Smooth muscle cell (in vitro differentiated cells): ENCODE data around the gene TTC34. TPM values are rescaled to one million over a fixed set of nuclear protein-coding genes. Genes with fewer than 3 reads are reported as not detected.

Source experiments
- DNase-seq: peaks from one replicate; lab custom pipeline; 2025; ENCODE audit not compliant: unreplicated experiment; lab: John Stamatoyannopoulos, UW
- H2AFZ ChIP-seq: fragments of 200-600 bp; sonication (generic); 2 replicates; pipeline ENCODE4 v1.6.0; 2016; ENCODE audit warnings: antibody characterized with exemption, low read depth, mild to moderate bottlenecking
- H3F3A ChIP-seq: fragments of 200-600 bp; sonication (generic); 2 replicates; pipeline ENCODE4 v1.6.0; 2017; ENCODE audit warnings: antibody characterized with exemption, low read depth
- H3K27ac ChIP-seq: fragments of 200-600 bp; sonication (generic); 2 replicates; pipeline ENCODE4 v1.5.1; 2016; ENCODE audit warnings: low read depth, mild to moderate bottlenecking
- H3K27me3 ChIP-seq: fragments of 200-600 bp; sonication (generic); 2 replicates; pipeline ENCODE4 v1.6.1; 2016; ENCODE audit warnings: low read depth, mild to moderate bottlenecking
- H3K36me3 ChIP-seq: fragments of 200-600 bp; sonication (generic); 2 replicates; pipeline ENCODE4 v1.5.1; 2016; ENCODE audit warnings: low read depth
- H3K4me1 ChIP-seq: fragments of 200-600 bp; sonication (generic); 2 replicates; pipeline ENCODE4 v1.5.1; 2016; ENCODE audit warnings: low read depth
- H3K4me2 ChIP-seq: fragments of 200-600 bp; sonication (generic); 2 replicates; pipeline ENCODE4 v1.6.0; 2016; ENCODE audit warnings: mild to moderate bottlenecking
- H3K4me3 ChIP-seq: fragments of 200-600 bp; sonication (generic); 2 replicates; pipeline ENCODE4 v1.5.1; 2016; ENCODE audit warnings: mild to moderate bottlenecking
- H3K79me2 ChIP-seq: fragments of 200-600 bp; sonication (generic); 2 replicates; pipeline ENCODE4 v1.6.0; 2016; ENCODE audit warnings: low read depth, mild to moderate bottlenecking
- H3K9ac ChIP-seq: fragments of 200-600 bp; sonication (generic); 2 replicates; pipeline ENCODE4 v1.6.0; 2016; ENCODE audit warnings: low read depth
- H3K9me3 ChIP-seq: fragments of 200-600 bp; sonication (generic); replicated peaks from 2 replicates; pipeline ENCODE4 v1.5.1; 2016; ENCODE audit warnings: low read depth
- H4K20me1 ChIP-seq: fragments of 200-600 bp; sonication (generic); 2 replicates; pipeline ENCODE4 v1.6.0; 2016; ENCODE audit warnings: low read depth
- WGBS: methylation state at CpG from one replicate; pipeline ENCODE4 v1.1.7; 2016; ENCODE audit warnings: low lambda C conversion rate; 5-methylcytosine and 5-hydroxymethylcytosine counted together
- polyA plus RNA-seq: library from polyadenylated mRNA; unstranded; fragments of >200 nt; fragmentation: Nextera tagmentation; extraction: Ambion mirVana; gene quantifications from 2 replicates; pipeline ENCODE4 v1.2.1, GENCODE V29; 2016
- total RNA-seq: library from RNA; depleted of rRNA; stranded (reverse); fragments of >200 nt; gene quantifications from 2 replicates; pipeline ENCODE4 v1.2.3, GENCODE V29; 2014
- TF ChIP-seq, protein P1 (sequence below): fragments of 200-600 bp; sonication (generic); IDR thresholded peaks from 2 replicates; pipeline ENCODE4 v1.5.1; 2017; ENCODE audit warnings: borderline replicate concordance, mild to moderate bottlenecking, antibody characterized with exemption; ENCODE audit not compliant: insufficient read depth, poor library complexity, severe bottlenecking

Gene TTC34, protein sequence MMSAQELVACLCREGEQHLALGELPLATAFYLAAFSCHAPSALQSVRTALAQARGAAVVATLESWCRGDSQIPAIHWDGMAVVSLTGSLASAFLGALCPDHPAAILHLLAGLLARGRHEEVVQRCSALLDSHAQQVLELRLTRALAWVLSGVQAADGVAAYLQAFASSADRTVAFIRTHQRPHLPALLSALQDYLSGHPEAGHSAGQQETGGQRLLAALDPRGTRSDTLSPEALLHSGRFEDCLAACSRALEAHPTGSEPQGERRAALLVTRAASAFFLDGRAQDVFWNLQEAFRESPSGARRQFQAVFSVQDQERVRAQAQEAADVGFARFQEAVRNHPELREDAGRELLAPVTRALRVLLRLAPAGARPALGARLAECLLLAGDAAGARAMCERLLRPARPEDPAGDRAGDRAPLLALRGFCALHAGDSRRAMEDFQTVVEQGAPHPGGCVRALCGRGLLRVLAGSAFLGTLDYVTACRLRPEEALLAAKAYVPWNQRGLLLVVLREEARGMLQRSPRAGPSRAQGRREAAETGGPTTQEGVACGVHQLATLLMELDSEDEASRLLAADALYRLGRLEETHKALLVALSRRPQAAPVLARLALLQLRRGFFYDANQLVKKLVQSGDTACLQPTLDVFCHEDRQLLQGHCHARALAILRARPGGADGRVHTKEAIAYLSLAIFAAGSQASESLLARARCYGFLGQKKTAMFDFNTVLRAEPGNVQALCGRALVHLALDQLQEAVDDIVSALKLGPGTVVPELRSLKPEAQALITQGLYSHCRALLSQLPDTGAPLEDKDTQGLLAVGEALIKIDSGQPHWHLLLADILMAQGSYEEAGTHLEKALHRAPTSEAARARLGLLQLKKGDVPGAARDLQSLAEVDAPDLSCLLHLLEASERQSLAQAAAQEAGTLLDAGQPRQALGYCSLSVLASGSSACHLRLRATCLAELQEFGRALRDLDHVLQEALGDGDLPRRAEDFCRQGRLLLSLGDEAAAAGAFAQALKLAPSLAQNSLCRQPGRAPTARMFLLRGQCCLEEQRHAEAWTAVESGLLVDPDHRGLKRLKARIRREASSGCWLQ
- total RNA-seq, result 0.04 TPM in 1 of 2 replicates, not detected in the other
- 0.01 TPM in 1 of 2 replicates, not detected in the other for polyA plus RNA-seq

DNA sequence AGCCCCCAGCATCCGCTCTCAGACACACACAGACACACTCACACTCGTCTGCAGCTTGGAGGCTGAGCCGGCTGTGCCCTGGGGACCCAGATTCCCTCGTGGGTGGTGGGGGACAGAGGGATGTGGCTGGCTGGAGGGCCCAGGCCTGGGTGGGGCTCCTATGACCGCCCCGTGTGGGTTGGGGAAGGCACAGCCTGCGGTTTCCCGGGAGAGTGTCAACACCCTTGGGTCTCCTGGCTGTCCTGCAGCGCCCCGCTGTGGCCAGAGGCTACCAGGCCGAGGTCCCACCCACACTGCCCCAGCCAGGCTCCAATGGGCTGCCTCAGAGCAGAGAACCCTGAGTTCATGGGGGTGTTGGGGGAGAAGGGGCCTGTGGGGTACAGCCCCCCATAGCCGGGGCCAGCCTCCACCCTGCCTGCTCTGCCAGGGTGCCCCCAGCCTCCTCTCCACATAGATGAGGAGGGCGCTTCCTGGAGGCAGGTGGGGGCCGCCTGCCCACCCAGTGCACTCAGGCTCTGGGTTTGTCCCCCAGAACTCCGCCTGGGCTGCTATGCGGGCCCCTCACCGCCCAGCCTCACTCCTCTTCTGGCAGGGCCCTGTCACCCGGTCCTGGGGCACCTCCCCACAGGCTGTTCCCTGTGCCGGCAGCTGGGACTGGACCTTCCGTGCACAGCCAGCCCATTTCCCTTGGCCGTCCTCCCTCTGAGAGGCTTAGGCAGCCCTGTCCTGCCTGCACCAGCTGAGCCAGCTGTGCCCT, at the start of gene TTC34:
Gene TTC34 (minus strand): TSS at position 159 of the 757 bp plus-strand sequence. CDS start 866 bp downstream, outside the sequence.
- DNase-seq, result no peak
- WGBS, result 83% methylated on average over 18 of the region's 21 CpGs
- Histone ChIP-seq H3K4me1 (no peaks in the 10 kb centered on the region), H3K9ac (no peak within 1 kb of the TSS), H3K79me2 (no peaks in the 10 kb centered on the region), H3F3A (no peaks in the 10 kb centered on the region), H3K27ac (no peak within 1 kb of the TSS), H3K36me3 (no peaks in the 10 kb centered on the region), H4K20me1 (no peaks in the 10 kb centered on the region), H3K9me3 (no peaks in the 10 kb centered on the region), H3K4me2 (no peak within 1 kb of the TSS), H3K27me3 (no peaks in the 10 kb centered on the region), H3K4me3 (no peak within 1 kb of the TSS), H2AFZ (no peak within 1 kb of the TSS)
- TF ChIP-seq, protein P1, sequence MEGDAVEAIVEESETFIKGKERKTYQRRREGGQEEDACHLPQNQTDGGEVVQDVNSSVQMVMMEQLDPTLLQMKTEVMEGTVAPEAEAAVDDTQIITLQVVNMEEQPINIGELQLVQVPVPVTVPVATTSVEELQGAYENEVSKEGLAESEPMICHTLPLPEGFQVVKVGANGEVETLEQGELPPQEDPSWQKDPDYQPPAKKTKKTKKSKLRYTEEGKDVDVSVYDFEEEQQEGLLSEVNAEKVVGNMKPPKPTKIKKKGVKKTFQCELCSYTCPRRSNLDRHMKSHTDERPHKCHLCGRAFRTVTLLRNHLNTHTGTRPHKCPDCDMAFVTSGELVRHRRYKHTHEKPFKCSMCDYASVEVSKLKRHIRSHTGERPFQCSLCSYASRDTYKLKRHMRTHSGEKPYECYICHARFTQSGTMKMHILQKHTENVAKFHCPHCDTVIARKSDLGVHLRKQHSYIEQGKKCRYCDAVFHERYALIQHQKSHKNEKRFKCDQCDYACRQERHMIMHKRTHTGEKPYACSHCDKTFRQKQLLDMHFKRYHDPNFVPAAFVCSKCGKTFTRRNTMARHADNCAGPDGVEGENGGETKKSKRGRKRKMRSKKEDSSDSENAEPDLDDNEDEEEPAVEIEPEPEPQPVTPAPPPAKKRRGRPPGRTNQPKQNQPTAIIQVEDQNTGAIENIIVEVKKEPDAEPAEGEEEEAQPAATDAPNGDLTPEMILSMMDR, result no peak

DNA sequence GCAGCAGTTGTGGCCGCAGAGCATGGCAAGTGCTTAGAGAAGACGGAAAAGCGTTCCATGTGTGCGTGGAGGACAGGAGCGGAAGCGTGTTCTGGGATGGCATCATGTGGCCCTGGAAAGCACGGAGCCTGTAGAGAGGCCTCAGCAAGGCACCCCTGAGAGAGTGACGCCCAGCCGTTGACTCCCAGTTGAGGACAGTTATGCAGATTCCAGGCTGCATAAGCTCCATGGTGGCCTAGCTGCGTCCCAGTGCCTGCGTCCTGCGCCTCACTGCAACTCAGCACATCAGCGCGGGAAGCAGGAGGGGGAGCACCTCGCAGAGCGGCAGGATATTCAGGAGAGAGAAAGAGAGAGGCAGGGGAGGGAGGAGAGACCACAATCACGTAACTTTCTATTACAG, 49.0 kb upstream of the TTC34 start:
- TF ChIP-seq, protein P1, result no peak
- H3K27me3 ChIP-seq, result no peaks in the 10 kb centered on the region
- no peak overlapping the region for H3K27ac ChIP-seq
- no peak for DNase-seq
- H2AFZ ChIP-seq, result no peak overlapping the region
- no peak overlapping the region for H3K4me2 ChIP-seq
- H3F3A ChIP-seq, result no peaks in the 10 kb centered on the region
- no peaks in the 10 kb centered on the region for H4K20me1 ChIP-seq
- H3K79me2 ChIP-seq, result no peaks in the 10 kb centered on the region
- H3K9me3 ChIP-seq, result peaks cover 9% of the 10 kb centered on the region
- H3K36me3 ChIP-seq, result no peaks in the 10 kb centered on the region
- no peak overlapping the region for H3K9ac ChIP-seq
- H3K4me3 ChIP-seq, result no peak overlapping the region
- no peaks in the 10 kb centered on the region for H3K4me1 ChIP-seq
- WGBS, result 81% methylated on average over 17 of the region's 17 CpGs

DNA sequence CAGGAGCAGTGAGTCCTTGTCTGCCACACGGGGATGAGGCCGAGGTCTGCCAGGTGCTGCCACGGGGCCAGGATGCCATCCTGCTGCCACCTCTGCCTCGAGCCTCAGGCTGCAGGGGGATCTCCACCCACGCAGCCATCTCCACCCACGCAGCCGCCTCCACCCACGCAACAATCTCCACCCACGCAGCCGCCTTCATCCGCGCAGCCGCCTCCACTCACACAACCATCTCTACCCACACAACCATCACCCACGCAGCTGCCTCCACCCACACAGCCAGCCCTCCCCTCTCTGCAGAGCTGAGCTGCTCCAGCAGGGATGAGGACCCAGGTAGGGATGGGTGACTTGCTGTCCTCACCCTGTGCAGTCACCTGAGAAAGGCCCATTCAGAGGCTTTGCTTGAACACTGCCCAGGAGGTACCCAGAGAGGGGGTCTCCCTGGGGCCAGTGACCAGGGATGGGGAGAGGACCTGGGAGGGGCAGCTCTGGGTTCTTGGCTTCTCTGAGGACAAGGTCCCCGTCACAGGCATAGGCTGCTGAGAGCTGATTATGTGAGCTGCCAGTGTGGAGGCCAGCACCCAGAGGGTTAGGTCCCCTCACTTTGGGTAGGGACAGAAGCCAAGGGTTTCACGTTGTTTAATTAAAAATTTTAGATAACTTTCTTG, 46.6 kb upstream of the TTC34 start:
- Histone ChIP-seq H2AFZ (no peak overlapping the region), H3K27ac (no peak overlapping the region), H3K4me3 (no peak overlapping the region), H3K9me3 (peaks cover 14% of the 10 kb centered on the region), H3K79me2 (no peaks in the 10 kb centered on the region), H3K4me2 (no peak overlapping the region), H3K27me3 (no peaks in the 10 kb centered on the region), H4K20me1 (no peaks in the 10 kb centered on the region), H3K9ac (no peak overlapping the region), H3K36me3 (no peaks in the 10 kb centered on the region), H3K4me1 (no peaks in the 10 kb centered on the region), H3F3A (no peaks in the 10 kb centered on the region)
- 89% methylated on average over 13 of the region's 16 CpGs for WGBS
- TF ChIP-seq, protein P1, result no peak
- DNase-seq, result no peak
